Hippocampal formation (tissue), 2 donors: ENCODE data around the gene NOP58.
A peak's percentile ranks its signal among the peaks of the same experiment; 100 is the strongest.
"Not testable (repeated sequence)": the region's sequence is repeated elsewhere in the genome, so short reads cannot be mapped to it uniquely, and the experiment has no call there.

Source experiments
- DNase-seq, 2 donors: peaks; one replicate each; lab custom pipeline; 2025; lab: John Stamatoyannopoulos, UW

NOP58 gene

GRCh38 chr2:202265467-202266277, at the start of gene NOP58:
TSS of gene NOP58 (plus strand) at chr2:202265763. CDS start at chr2:202265942, 179 bp downstream.
- DNase-seq, result peak; percentile 90 to 96

GRCh38 chr2:202221873-202222272, 43.7 kb upstream of the NOP58 start:
- no peak for DNase-seq

GRCh38 chr2:202237787-202238233, 27.8 kb upstream of the NOP58 start:
- peak in 1 of 2 donors; percentile 22 for DNase-seq

GRCh38 chr2:202238234-202239197, 27.0 kb upstream of the NOP58 start, which contains the start of gene SUMO1:
TSS of gene SUMO1 (minus strand) at chr2:202238597. CDS start at chr2:202238451, 146 bp downstream.
- DNase-seq, result peak; percentile 78 to 86

- DNase-seq, result not testable (repeated sequence)
Observed at GRCh38 chr2:202247710-202248109, 17.9 kb upstream of the NOP58 start.

- no peak for DNase-seq
Observed at GRCh38 chr2:202249521-202250253, 15.9 kb upstream of the NOP58 start.

GRCh38 chr2:202251494-202251893, 14.1 kb upstream of the NOP58 start:
- no peak for DNase-seq

GRCh38 chr2:202261531-202261930, 4.0 kb upstream of the NOP58 start:
- no peak for DNase-seq

GRCh38 chr2:202267495-202267894, 1.9 kb downstream of the NOP58 start:
- no peak for DNase-seq

- DNase-seq, result no peak
Observed at GRCh38 chr2:202269585-202269984, 4.0 kb downstream of the NOP58 start.

GRCh38 chr2:202270487-202270886, 4.9 kb downstream of the NOP58 start:
- no peak for DNase-seq

GRCh38 chr2:202276078-202276720, 10.6 kb downstream of the NOP58 start:
- DNase-seq, result not testable (repeated sequence)

- DNase-seq, result no peak
Observed at GRCh38 chr2:202278036-202278760, 12.6 kb downstream of the NOP58 start.

- DNase-seq, result peak in 1 of 2 donors; percentile 22
Observed at GRCh38 chr2:202278944-202279343, 13.4 kb downstream of the NOP58 start.

- no peak for DNase-seq
Observed at GRCh38 chr2:202286595-202286994, 21.0 kb downstream of the NOP58 start.

GRCh38 chr2:202289394-202290204, 24.0 kb downstream of the NOP58 start:
- no peak for DNase-seq

GRCh38 chr2:202290316-202290715, 24.8 kb downstream of the NOP58 start:
- no peak for DNase-seq

- no peak for DNase-seq
Observed at GRCh38 chr2:202290970-202291369, 25.4 kb downstream of the NOP58 start.

- DNase-seq, result no peak
Observed at GRCh38 chr2:202299712-202300111, 34.1 kb downstream of the NOP58 start.

- no peak for DNase-seq
Observed at GRCh38 chr2:202306034-202306433, 40.5 kb downstream of the NOP58 start.
